Hepatocyte (in vitro differentiated cells): ENCODE measurements around the gene FAM89B.

Experiments used
- CTCF ChIP-seq: fragments of 200-600 bp; sonication (generic); IDR thresholded peaks from 2 replicates; pipeline ENCODE4 v1.5.1; 2016; ENCODE audit warnings: antibody characterized with exemption, mild to moderate bottlenecking; ENCODE audit not compliant: poor library complexity
- EZH2 ChIP-seq: fragments of 200-600 bp; sonication (generic); IDR thresholded peaks from 2 replicates; pipeline ENCODE4 v1.6.1; 2016; ENCODE audit warnings: antibody characterized with exemption, mild to moderate bottlenecking, borderline replicate concordance
- EZH2phosphoT487 ChIP-seq: fragments of 200-600 bp; sonication (generic); IDR thresholded peaks from one replicate; pipeline ENCODE4 v1.6.1; 2018; ENCODE audit warnings: antibody characterized with exemption, mild to moderate bottlenecking, low read depth, moderate library complexity; ENCODE audit not compliant: unreplicated experiment, severe bottlenecking

- TF ChIP-seq EZH2phosphoT487 (no peak), CTCF (no peak), EZH2 (no peak)
Measured at GRCh38 chr11:65579291-65579690, 7.0 kb downstream of the FAM89B start.
